ENCODE results near the gene PAK3. TPM values are rescaled to one million over a fixed set of nuclear protein-coding genes. Genes with fewer than 3 reads are reported as not detected.

The PAK3 gene
- total RNA-seq, 4 donors from 2014 or later, result 20.3 to 50.0 (median 36.4) TPM

- Histone ChIP-seq H3K27ac (no peak overlapping the region), H3K4me3 (replicated peaks in 1 of 3) (no peak overlapping the region), H3K27me3 (no peaks in the 10 kb centered on the region), H3K9me3 (no peaks in the 10 kb centered on the region), H3K36me3 (no peaks in the 10 kb centered on the region), H3K4me1 (no peaks in the 10 kb centered on the region)
- TF ChIP-seq POLR2A (IDR thresholded peaks at IDR 0.05) (no peak), CTCF (IDR thresholded peaks at IDR 0.05) (no peak)
- no peak for DNase-seq
- WGBS, 2 donors, result 88 to 92% methylated on average over 3 of the region's 3 CpGs
- intact Hi-C loops (cut with DNase I), result no loop called here
Measured at GRCh38 chrX:111151764-111152163, 55.8 kb downstream of the PAK3 start.

DNA sequence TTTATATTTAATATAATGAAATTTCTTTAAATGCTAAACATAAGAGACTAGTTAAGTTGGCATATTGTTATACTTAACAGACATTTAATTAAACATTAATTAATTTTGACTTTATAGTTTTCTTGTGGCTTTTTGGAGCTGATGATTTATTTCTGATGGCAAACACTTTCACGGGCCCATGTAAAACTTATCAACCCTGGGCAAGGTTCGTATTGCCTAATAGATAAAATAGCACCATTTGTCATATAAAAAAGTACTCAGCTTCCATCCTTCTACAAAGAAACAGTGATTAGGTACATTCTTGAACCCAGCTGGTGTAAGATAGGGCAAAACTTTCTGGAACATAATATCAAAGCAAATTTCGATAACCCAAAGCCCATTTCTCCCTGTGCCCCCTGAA is 63.2 kb downstream of the PAK3 start:
- intact Hi-C loops (cut with DNase I), result no loop called here
- WGBS, 2 donors, result 94 to 96% methylated on average over 3 of the region's 3 CpGs
- Histone ChIP-seq H3K9me3 (no peaks in the 10 kb centered on the region), H3K27me3 (no peaks in the 10 kb centered on the region), H3K27ac (no peak overlapping the region), H3K36me3 (peaks cover 0 to 4% of the 10 kb centered on the region in 2 donors), H3K4me3 (replicated peaks in 1 of 3) (no peak overlapping the region), H3K4me1 (no peaks in the 10 kb centered on the region)
- no peak for TF ChIP-seq POLR2A (IDR thresholded peaks at IDR 0.05)
- DNase-seq, result no peak

GRCh38 chrX:111164728-111165127 is 68.7 kb downstream of the PAK3 start:
- intact Hi-C loops (cut with DNase I), result no loop called here
- WGBS, 2 donors, result 53 to 61% methylated on average over 3 of the region's 3 CpGs
- no peak for DNase-seq
- H3K9me3 ChIP-seq, result no peaks in the 10 kb centered on the region
- H3K27me3 ChIP-seq, result no peaks in the 10 kb centered on the region
- no peaks in the 10 kb centered on the region for H3K4me1 ChIP-seq
- no peak overlapping the region for H3K4me3 ChIP-seq (replicated peaks in 1 of 3)
- peaks cover 0 to 4% of the 10 kb centered on the region in 2 donors for H3K36me3 ChIP-seq
- H3K27ac ChIP-seq, result no peak overlapping the region
- no peak for TF ChIP-seq POLR2A (IDR thresholded peaks at IDR 0.05)
- TF ChIP-seq CTCF (IDR thresholded peaks at IDR 0.05), result peak in 1 of 6 experiments; percentile 16

- Histone ChIP-seq H3K9me3 (no peaks in the 10 kb centered on the region), H3K27ac (no peak overlapping the region), H3K36me3 (peaks cover 0 to 4% of the 10 kb centered on the region in 2 donors), H3K27me3 (no peaks in the 10 kb centered on the region), H3K4me3 (replicated peaks in 1 of 3) (no peak overlapping the region), H3K4me1 (no peaks in the 10 kb centered on the region)
- peak in 1 of 2 donors; percentile 1 for DNase-seq
- no peak for TF ChIP-seq CTCF (IDR thresholded peaks at IDR 0.05)
- WGBS, 2 donors, result 85 to 92% methylated on average over 1 of the region's 1 CpG
- intact Hi-C loops (cut with DNase I), result no loop called here
Measured at GRCh38 chrX:111165902-111166301, 69.9 kb downstream of the PAK3 start.

- 76 to 88% methylated on average over 3 of the region's 3 CpGs for whole genome bisulfite sequencing, 2 donors
- no peaks in the 10 kb centered on the region for H3K4me1 ChIP-seq
Measured at GRCh38 chrX:111167334-111167733, 71.3 kb downstream of the PAK3 start.

More at GRCh38 chrX:111167334-111167733, 71.3 kb downstream of the PAK3 start:
- H3K4me3 ChIP-seq (replicated peaks in 1 of 3), result no peak overlapping the region
- intact Hi-C loops (cut with DNase I), result no loop called here
- H3K27me3 ChIP-seq, result no peaks in the 10 kb centered on the region
- TF ChIP-seq POLR2A (IDR thresholded peaks at IDR 0.05) (no peak), CTCF (IDR thresholded peaks at IDR 0.05) (no peak)
- H3K36me3 ChIP-seq, result peaks cover 0 to 4% of the 10 kb centered on the region in 2 donors
- no peak overlapping the region for H3K27ac ChIP-seq
- no peaks in the 10 kb centered on the region for H3K9me3 ChIP-seq
- DNase-seq, result no peak

Measured in thyroid gland (tissue), 4 donors.